HG03066 (cell line): ENCODE data around the gene DHRS2.
"Not testable (repeated sequence)": the region's sequence is repeated elsewhere in the genome, so short reads cannot be mapped to it uniquely, and the experiment has no call there.

Source experiments
- ATAC-seq: cut with Tn5 transposase; IDR thresholded peaks from one replicate; pipeline ENCODE4 v1.9.1; 2021; ENCODE audit warnings: low read depth; ENCODE audit not compliant: unreplicated experiment

The DHRS2 gene

GRCh38 chr14:23675906-23676305 lies 39.7 kb downstream of the DHRS2 start:
- ATAC-seq: no peak

- no peak for ATAC-seq
Observed at GRCh38 chr14:23681337-23681736, 45.2 kb downstream of the DHRS2 start.

- not testable (repeated sequence) for ATAC-seq
Observed at GRCh38 chr14:23689709-23690514, 53.7 kb downstream of the DHRS2 start.

- no peak for ATAC-seq
Observed at GRCh38 chr14:23692416-23692815, 56.3 kb downstream of the DHRS2 start.

- no peak for ATAC-seq
Observed at GRCh38 chr14:23693252-23693775, 57.1 kb downstream of the DHRS2 start.

- ATAC-seq: no peak
Observed at GRCh38 chr14:23694085-23694948, 58.2 kb downstream of the DHRS2 start.
